Measurements from ENCODE around the gene PYGM.

Gene PYGM

GRCh38 chr11:64759722-64760719 is at the start of gene PYGM:
Gene PYGM, minus strand, starts transcription at chr11:64759974. Its CDS starts 76 bp downstream, at chr11:64759898.
- no peak for DNase-seq (ENCODE audit: low read depth)

DNA sequence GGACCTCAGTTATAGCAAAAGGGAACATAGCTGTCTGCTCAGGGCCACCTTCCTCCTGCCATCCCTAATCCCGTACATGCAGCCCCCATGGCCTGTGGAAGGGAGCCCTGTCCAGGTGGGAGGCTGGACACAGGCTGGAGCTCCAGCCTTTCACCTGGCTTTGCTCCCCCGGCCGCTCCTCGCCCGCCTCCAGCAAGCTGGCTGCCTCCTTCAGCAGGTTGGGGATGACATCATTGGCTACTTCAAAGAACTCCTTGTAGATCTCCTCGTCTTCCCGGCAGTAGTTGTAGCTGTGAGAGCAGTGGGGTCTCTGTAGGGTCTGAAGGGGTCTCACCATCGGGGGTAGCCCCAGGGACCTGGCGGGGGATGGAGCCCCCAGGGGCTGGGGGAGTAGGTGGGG is 45.7 kb upstream of the PYGM start:
- no peak for DNase-seq (ENCODE audit: low read depth)

- DNase-seq (ENCODE audit: low read depth) = no peak
These were observed 44.8 kb upstream of the PYGM start for GRCh38 chr11:64804346-64805210.

GRCh38 chr11:64803846-64804345 is 44.1 kb upstream of the PYGM start:
- DNase-seq (ENCODE audit: low read depth) = no peak

DNA sequence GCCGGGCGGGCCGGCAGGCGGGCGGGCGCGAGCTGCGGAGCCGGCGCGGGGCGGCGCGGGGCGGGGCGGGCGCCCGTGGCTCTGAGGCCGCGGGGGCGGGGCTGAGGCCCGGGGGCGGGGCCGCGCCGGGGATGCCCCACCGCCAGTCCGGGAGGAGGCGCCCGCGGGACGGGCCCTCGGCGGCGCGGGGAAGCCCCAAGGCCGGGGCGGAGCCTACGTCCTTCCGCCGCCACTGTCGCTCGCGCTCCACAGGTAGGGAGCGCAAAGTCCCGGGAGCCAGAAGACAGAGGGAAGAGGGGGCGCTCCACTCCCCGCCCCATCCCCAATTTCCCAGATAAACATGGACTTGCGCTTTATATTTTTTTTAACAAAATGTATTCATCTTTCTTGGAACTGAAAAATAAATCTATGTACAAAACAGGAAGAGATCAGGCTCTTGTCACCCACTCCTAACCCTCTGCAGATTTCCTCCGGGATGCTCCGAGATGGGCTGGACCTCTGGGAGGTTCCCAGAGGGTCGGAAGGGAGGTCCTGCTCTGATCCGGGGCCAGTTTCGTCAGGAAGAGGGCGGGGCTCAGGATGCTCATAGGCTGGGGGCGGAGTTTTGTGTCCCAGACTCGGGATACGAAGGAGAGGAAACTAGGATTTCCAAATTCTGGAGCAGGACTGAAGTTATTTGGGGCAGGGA is 43.5 kb upstream of the PYGM start, which contains the start of gene MAP4K2:
TSS of gene MAP4K2 (minus strand) at position 57 of the 688 bp plus-strand sequence. CDS start 65 bp downstream, outside the sequence.
- DNase-seq (ENCODE audit: low read depth) = no peak

DNA sequence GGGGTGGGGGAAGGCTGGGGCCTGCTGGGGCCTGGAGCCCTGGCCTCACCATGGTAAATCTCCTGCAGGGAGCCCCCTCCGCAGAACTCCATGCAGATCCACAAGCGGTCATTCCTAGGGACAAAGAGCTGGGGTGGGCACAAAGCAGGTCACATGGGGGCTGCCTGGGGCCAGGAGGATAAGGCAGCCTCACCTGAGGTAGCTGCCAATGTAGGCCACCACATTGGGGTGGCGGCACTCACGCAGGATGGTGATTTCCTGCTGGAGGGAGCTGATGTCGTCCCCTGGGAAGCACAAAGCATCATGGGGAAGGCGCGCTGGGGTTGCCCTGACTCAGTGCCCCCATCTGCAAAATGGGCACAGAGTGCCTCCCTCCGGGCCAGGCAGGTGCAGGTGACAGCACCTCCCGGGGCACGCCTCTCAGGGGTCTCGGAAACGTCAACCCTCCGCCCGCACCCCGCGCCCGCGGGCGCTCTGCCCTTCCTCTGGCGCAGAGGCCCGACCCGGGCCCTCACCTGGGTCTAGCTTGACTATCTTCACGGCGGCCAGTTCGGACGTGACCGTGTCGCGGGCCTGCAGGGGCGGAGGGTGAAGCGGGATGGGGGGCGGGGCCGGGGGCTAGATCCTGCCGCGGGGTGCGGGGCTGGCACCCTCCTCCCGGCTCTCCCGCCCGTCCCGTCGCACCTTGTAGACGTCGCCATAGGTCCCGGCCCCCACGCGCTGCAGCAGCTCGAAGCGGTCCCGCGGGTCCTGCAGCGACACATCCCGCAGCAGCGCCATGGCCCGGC is 42.8 kb upstream of the PYGM start:
- DNase-seq (ENCODE audit: low read depth) = no peak

DNA sequence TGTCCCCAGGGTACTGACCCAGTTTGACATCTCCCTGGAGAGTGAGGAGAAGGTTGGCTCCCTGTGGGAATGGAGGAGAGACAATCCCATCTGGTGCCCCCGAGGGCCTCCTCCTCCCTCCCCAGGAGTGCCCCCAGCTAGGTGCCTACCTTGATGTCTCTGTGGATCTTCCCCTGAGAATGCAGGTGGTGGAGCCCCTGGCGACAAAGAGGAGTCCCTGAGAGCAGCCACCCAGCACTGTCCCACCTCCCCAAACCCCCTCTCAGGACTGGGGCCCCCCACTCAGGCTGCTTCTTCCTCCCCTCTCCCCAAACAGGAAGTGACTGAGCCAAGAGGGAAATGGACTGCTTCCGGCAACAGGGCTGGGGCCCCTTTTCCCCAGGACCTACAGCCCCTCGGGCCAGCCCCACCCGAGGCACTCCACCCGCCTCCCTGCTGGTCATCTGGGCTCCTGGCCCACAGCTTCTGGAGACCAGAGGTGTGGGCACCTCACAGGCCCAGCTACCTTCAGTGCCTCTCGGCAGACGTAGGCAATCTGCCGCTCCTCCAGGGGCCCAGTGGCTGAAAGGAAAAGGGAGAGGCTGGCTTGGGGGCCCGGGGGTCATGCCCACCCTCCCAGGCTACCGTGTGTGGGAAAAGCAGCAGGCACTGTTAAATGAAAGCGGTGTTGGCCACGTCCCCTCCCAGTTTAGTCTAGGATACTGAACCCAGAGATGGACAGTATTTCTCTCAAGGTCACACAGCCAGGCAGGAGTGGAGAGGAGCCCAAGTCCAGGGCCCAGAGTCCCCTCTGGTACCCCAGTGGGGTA is 42.0 kb upstream of the PYGM start:
- no peak for DNase-seq (ENCODE audit: low read depth)

DNA sequence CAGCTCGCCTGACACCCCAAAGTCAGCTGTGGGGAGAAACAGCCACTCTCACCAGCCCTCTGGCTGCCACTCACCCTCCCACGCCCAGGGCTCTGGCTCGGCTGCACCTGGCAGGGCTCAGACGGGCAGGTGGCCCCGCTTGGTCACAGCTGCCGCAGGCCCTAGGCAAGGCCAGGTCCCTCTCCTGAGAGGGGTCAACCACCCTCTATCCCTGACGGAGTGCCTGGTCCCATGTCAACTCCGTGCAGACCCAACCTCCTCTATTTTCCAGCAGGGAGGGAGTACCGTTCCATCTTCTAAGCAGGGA is 41.3 kb upstream of the PYGM start:
- no peak for DNase-seq (ENCODE audit: low read depth)

GRCh38 chr11:64800303-64801157 is 40.8 kb upstream of the PYGM start:
- DNase-seq (ENCODE audit: low read depth) = no peak

- no peak for DNase-seq (ENCODE audit: low read depth)
These were observed 40.0 kb upstream of the PYGM start for GRCh38 chr11:64799623-64800302.

- no peak for DNase-seq (ENCODE audit: low read depth)
These were observed 39.5 kb upstream of the PYGM start for GRCh38 chr11:64799256-64799622.

DNA sequence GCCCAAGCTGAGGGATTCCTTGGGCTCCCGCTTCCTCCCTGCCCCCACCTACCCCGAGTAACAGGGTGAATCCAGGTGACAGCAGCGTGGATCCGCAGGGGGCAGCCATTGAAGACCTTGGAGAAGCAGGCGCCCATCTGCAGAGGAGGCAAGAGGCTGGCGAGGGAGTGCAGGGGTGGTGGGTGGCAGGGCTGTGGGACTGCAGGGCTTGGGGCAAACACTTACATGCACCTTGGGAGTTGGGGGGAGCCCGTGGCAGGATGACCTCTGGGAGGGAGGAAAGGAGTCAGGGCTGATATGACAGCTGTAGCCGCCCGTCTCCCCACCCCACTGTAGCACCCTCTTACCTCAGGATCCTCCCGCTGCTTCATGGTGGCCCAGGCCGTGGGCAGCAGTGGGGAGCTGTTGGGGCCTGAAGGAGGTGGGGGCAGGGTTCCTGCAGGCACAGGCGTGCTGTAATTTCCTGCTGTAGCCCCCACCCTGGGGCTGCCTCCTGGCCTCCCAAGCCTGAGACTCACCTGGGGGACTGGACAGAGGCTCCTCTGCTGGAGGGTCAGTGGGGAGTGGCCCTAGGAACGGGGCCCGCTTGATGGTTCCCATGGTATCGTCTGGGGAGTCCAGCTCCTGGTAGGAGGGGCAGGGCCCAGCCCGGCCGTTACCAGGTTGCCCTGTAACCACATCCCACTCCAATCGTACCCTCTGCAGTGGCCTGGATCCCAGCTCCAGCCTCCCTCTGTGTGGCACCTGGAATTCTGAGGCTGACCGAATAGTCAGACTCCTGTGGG is 37.2 kb upstream of the PYGM start:
- DNase-seq (ENCODE audit: low read depth) = no peak

GRCh38 chr11:64796047-64796756 is 36.4 kb upstream of the PYGM start:
- no peak for DNase-seq (ENCODE audit: low read depth)

GRCh38 chr11:64794526-64794925 is 34.8 kb upstream of the PYGM start:
- DNase-seq (ENCODE audit: low read depth) = no peak

- no peak for DNase-seq (ENCODE audit: low read depth)
These were observed 33.7 kb upstream of the PYGM start for GRCh38 chr11:64793271-64794160.

DNA sequence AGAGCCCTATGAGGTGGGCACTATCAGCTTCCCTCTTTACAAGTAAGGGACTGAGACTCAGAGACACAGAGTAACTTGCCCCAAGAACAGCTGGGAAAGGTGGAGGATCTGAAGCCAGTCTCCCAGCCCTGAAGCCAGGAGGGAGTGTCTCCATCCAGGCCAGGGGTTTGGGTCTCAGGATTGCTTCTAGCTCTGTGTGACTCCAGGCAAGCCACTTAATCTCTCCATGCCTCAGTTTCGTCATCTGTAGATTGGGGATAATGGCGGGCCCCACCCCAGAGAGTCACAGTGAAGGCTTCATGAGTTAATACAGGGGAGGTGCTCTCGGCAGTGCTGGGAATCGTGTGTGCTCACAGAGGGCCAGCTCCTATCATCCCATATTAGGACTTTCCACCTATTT is 32.7 kb upstream of the PYGM start:
- no peak for DNase-seq (ENCODE audit: low read depth)

All from CMK (cell line).